RKO (cell line): ENCODE results near the gene ALDH7A1.
"Not testable (repeated sequence)": the region's sequence is repeated elsewhere in the genome, so short reads cannot be mapped to it uniquely, and the experiment has no call there.

ENCODE experiments used
- DNase-seq: peaks from one replicate; pipeline ENCODE4 v3.0.0-alpha.2; 2016; ENCODE audit warnings: low spot score

Gene ALDH7A1

DNA sequence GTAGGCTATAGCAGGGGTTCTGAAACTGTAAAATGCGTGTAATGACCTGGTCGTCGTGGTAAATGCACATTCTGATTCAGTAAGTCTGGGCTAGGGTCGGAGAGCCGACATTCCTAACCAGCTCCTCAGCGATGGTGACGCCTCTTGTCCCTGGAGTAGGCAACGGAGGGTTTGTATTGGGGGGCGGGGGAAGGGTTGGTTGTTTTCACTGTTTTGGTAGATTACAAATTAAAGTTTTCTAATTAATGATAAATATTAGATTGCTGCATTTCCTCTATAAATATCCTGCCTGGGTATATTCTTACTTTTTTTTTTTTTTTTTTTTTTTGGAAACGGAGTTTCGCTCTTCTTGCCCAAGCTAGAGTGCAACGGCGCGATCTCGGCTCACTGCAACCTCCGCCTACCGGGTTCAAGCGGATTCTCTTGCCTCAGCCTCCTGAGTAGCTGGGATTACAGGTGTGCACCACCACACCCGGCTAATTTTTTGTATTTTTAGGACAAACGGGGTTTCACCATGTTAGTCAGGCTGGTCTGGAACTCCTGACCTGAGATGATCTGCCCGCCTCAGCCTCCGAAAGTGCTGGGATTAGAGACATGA is 566 bp upstream of the ALDH7A1 start:
- no peak for DNase-seq

DNA sequence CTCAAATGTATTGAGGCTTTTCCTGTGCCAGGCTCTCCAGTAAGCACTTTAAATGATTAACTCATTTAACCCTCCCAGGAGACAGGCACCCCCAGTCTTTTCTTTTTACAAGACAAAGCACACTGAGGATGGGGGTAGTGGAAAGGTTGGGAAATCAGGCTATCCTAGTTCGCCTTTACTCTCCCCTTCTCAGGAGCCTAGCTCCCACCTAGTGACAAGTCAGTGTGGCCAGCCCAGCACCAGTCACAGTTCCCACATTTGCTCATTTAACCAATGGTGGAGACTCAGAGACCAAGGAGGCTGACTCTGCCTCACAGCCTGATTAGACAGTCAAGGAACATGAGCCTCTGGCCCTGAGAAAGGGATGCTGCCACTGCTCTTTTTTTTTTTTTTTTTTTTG is 3.5 kb downstream of the ALDH7A1 start:
- DNase-seq, result no peak

DNA sequence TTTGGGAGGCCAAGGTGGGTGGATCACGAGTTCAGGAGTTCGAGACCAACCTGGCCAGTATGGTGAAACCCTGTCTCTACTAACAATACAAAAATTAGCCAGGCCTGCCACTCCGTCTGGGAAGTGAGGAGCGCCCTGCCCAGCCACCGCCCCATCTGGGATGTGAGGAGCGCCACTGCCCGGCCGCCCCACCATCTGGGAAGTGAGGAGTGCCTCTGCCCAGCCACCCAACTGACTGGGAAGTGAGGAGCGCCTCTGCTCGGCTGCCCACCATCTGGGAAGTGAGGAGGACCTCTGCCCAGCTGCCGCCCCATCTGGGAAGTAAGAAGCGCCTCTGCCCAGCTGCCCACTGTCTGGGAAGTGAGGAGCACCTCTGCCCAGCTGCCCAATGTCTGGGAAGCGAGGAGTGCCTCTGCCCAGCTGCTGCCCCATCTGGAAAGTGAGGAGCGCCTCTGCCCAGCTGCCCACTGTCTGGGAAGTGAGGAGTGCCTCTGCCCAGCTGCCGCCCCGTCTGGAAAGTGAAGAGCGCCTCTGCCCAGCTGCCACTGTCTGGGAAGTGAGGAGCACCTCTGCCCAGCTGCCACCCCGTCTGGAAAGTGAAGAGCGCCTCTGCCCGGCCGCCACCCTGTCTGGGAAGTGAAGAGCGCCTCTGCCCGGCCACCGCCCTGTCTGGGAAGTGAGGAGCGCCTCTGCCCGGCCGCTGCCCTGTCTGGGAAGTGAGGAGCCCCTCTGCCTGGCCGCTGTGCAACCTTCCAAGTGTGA is 5.3 kb downstream of the ALDH7A1 start:
- no peak for DNase-seq

DNA sequence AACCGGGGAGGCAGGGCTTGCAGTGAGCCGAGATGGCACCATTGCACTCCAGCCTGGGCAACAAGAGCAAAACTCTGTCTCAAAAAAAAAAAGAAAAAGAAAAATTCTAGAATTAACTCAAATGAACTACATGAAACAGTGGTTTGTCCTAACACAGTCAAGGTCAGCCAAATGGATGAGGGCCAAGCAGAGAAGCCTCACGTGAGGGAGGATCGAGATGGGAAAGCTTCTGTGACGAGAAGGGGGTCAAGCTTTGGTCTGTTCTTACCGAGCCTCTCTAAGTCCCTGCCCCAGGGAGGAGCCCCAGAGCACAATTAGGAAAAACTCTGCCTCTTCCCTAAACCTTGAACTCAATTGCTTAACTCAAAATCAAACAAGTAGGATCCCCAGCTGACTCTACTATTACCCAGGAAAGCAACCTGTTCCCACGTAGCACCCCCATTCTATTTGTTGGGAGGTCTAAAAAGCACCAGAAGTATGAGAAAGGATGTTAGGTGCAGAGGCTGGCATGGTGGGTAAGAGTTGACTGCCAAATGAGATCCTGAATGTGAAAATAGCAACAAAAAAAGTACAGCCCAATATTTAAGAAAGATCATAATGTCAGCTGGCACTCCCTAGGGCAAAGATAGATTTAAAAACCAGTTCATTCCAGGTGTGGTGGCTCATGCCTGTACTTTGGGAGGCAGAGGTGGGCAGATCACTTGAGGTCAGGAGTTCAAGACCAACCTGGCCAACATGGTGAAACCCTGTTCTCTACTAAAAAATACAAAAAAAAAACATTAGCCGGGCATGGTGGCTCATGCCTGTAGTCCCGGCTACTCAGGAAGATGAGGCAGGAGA is 7.2 kb downstream of the ALDH7A1 start:
- DNase-seq, result no peak

DNA sequence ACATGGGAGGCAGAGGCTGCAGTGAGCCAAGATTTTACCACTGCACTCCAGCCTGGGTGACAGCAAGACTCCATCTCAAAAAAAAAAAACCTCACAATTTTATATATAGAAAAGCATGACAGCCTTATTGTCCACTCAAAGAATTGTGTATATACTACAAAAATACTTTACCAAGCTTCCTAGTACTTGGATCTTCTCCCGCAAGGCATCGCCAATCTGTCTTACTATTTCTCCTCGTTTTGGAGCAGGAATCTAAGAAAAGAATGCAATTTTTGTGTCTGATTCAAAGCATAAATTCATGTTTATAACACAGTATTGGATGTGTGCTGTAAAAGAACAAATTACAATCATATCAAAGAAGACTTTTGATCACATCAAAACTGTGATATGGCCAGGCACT is 11.3 kb downstream of the ALDH7A1 start:
- DNase-seq, result no peak

DNA sequence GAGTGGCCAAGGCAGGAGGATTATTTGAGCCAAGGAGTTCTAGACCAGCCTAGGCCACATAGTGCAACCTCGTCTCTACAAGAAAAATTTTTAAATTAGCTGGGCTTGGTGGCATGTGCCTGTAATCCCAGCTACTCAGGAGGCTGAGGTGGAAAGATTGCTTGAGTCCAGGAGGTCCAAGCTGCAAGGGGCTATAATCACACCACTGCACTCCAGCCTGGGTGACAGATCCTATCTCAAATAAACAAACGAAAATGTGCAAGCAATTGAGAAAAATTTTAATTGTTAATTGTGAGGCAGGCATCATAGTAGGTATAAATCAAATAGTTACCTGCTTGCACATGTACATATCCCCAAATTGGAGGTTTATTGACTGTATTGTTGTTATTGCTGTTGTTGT is 15.3 kb downstream of the ALDH7A1 start:
- no peak for DNase-seq

DNA sequence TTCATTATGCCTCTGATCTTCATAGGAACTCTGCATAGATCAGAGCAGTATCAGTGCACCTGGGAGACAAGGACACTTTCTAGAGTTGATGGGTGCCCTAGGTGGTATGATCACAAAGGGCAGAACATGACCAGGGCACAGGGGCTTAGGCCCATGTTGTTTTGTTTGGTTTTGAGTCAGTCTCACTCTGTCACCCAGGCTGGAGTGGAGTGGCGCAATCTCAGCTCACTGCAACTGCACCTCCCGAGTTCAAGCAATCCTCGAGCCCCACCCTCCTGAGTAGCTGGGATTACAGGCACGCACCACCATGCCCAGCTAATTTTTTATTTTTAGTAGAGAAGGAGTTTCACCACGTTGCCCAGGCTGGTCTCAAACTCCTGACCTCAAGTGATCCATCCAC is 17.6 kb downstream of the ALDH7A1 start:
- DNase-seq, result no peak

DNA sequence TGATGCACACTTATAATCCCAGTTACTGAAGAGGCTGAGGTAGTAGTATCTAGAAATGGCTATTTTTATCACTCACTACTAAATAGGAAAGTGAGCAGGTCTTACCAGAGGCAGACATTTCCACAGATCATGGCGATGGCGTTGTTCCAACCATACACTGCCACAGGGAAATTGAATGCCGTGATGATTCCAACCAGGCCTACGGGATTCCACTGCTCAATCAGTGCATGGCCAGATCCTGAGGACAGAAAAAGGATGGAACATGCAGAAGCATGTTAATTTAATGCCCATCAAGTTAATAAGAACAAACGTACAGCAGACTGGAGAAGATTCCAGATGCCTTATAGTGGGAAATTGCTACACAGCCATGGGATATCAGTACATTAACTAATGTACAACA is 18.0 kb downstream of the ALDH7A1 start:
- DNase-seq, result no peak

DNA sequence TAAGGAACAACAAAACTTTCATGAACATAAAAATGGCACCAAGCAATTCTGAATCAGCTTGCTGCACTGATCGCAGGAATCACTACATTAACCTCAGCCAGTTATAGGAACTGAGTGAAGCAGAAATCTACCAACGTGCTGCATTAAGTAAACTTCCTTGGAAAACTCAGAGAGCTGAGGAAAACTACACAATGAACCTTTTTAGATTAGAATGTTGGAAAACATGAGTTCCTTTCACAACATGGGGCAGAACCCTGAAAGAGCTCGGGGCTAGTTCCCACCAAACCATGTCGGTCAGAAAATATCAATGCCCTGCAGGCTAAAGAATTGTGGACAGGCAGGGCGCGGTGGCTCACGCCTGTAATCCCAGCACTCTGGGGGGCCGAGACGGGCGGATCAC is 19.4 kb downstream of the ALDH7A1 start:
- DNase-seq, result no peak

DNA sequence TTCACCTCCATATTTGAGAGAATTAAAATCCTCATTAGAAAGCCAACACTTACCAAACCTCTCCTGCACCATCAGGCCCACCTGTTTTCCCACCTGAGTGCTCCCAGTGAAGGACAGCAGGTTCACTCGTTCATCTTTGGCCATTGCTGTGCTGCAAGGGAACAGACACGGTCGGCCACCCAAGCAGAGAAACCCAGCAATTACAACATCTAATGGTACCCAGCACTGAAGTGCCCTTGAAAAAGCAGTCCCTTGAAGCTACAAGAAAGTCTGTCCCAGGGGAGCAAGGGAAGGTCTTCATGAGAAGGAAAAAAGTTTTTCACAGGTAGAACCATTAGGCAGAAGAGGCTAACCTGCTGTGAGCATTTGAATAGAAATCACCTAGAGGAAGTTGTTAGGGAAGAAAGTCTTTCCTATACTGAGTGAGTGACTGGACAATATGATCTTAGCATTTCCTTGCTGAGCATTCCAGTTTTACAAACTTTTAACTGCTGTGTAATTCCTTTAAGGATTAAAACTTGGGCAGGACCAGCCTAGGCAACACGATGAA is 26.7 kb downstream of the ALDH7A1 start:
- no peak for DNase-seq

DNA sequence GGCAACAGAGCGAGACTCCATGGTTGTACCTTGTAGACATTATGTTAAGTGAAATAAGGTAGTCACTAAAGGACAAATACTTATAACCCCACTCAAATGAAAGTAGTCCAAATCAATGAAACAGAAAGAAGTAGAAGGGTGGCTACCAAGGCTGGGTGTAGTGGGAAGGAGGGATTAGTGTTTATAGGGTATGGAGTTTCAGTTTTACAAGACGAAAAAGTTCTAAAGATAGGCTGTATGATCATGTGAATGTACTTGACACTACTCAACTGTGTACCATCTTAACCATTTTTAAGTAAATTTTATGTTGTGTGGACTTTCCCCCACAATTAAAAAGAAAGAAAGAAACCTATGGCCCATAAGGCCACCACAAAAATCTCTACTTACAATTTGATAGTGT is 32.2 kb downstream of the ALDH7A1 start:
- no peak for DNase-seq

DNA sequence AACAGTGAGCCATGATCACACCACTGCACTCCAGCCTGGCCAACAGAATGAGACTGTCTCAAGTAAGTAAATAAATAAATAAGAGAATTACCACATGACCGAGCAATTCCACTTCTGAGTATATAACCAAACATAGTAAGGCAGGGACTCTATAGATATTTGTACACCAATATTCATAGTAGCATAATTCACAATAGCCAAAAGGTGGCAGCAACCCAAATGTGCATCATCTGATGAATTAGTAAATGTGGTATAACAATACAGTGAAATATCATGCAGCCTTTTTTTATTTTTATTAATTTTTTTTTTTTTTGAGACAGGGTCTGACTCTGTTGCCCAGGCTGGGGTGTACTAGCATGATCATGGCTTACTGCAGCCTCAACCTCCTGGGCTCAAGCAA is 33.1 kb downstream of the ALDH7A1 start:
- DNase-seq, result peak; percentile 6

DNA sequence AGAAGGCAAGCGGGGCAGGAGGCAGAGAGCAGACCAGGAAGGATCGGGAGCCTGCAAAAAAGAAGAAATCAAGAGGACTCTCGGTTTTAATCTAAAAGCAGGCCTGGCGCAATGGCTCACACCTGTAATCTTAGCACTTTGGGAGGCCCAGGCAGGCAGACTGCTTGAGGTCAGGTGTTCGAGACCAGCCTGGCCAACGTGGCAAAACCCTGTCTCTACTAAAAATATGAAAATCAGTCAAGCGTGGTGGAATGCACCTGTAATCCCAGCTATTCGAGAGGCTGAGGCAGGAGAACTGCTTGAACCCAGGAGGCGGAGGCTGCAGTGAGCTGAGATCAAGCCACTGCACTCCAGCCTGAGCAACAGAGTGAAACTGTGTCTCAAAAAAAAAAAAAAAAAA is 39.9 kb downstream of the ALDH7A1 start:
- not testable (repeated sequence) for DNase-seq

DNA sequence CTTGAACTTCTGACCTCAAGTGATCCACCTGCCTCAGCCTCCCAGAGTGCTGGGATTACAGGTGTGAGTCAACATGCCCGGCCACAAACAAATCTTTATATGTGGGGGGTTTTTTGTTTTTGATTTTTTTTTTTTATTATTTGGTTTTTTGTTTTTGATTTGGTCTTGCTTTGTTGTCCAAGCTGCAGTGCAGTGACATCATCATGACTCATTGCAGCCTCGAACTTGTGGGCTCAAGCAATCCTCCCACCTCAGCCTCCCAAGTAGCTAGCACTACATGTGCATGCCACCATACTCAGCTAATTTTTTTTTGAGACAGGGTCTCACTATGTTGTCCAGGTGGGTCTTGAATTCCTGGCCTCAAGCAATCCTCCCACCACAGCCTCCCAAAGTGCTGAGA is 42.4 kb downstream of the ALDH7A1 start:
- DNase-seq, result peak; percentile 31

DNA sequence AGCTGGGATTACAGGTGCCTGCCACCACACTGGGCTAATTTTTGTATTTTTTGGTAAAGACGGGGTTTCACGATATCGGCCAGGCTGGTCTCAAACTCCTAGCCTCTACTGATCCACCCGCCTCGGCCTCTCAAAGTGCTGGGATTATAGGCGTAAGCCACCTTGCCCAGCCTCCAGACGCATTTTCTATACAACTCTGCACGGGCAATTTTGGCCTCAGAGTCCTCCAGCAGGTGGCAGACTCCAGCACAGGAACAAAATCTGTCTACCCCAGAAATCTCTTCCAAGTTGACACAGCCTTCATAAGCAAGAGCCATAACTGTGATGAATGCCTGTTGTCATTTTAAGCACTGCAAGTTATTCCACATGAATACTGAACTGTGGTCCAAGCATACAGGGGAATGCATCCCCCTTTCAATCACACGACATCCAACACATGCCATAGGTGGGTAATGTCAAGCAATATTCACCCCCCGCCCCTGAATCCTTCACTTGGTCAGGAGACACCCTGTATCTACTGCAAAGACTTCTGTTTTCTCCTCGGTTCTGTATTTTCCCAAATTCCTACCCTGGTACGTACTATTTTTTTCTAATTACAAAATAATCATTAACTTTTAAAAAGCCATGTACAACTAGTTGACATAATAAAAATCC is 50.8 kb downstream of the ALDH7A1 start:
- peak; percentile 49 for DNase-seq

DNA sequence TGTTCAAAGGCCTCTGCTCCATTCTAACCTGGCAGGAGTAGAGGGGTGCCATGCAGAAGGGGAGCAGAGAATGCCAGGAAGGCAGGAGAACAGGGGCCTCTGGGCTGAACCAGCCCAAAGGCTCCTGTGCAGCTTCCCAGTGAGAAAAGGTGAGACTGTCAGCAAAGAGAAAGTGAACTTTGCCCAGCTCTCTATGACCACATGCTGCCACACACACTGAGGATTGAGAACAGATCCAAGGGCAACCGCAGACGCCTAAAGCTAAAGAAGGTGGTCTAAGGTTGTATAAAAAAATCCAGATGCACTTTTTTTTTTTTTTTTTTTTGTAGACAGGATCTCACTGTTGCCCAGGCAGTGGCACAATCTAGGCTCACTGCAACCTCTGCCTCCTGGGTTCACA is 51.4 kb downstream of the ALDH7A1 start:
- DNase-seq, result no peak

DNA sequence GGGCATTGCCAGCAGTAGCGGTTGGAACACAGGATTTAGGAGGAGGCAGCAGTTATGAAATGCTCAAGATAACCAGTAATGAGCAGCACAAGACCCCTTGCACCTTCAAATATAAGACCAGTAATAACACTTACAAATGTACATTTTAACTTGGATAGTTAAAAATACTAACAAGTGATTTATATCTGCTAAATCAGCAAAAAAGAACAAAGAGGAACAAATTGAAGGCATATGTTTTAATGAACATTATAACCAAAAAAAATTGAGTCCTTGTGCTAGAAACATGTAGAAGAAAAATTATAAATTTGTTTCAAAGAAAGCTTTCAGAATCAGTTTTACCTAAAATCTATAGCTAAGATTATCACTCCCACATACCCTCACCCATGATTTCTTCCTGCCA is 52.0 kb downstream of the ALDH7A1 start:
- no peak for DNase-seq

DNA sequence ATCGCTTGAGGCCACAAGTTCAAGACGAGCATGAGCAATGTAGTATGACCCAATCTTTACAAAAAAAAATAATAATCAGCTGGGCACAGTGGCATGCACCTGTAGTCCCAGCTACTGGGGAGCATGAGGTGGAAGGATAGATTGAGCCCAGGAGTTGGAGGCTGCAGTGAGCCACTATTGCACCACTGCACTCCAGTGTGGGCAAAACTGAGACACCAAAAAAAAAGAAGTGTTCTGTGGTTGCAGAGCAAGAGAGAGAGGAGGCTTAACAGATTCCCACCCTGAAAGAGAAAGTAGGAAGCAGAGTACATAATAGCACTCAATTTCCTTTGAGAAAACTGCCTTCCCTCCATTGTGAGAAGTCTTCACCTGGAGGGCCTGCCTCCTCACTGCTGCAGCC is 52.6 kb downstream of the ALDH7A1 start:
- no peak for DNase-seq

DNA sequence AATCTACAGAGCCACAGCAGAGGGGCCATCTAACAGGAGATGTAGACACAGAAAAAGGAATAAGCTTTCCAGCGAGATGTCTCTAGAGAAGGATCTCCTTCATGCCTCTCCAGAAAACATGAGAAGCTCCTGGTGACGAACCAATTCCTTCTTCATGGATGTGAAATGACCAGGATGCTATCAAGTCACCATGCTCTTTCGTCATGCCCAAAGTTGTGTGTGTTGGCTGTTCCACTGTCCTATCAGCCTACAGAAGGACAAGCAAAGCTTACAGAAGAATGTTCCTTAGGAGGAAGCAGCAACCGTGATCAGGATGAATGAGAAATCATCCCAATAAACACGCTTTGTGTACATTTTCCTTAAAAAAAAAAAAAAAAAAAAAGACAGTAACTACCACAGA is 54.4 kb downstream of the ALDH7A1 start:
- no peak for DNase-seq

DNA sequence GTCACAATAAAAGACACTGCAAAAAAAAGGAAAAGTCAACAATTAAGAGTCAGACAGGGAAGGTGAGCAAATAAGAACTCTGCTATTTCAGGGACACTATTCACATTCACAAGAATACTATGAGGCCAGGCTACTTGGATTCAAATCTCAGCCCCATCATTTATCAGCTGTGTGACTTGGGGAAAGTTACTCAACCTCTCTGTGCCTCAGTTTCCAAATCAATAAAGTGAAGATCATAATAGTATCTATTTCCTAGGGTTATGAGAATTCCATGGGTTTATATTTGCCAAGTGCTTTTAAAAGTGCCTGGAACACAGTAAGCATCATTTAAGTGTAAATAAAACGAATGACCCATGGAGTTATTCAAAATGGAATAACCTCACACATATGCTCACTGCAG is 56.4 kb downstream of the ALDH7A1 start:
- DNase-seq, result no peak

DNA sequence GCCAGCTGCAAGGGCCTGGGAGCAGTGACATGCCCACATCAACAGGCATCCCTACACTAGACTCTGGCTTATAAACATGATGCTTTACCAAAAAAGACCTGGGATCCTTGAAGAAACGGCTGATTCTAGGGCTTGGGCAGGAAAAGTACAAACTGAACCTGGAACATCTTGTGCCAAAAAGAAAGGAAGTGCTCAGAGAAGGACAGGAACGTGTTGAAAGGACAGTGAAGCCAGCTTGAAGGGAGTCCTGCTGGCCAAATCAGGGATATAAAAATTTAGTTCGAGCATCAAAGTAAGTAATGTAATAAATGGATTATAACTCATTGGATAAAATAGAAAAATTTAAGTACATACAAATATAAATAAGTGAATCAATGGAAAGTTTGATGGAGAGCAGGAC is 58.1 kb downstream of the ALDH7A1 start:
- no peak for DNase-seq

DNA sequence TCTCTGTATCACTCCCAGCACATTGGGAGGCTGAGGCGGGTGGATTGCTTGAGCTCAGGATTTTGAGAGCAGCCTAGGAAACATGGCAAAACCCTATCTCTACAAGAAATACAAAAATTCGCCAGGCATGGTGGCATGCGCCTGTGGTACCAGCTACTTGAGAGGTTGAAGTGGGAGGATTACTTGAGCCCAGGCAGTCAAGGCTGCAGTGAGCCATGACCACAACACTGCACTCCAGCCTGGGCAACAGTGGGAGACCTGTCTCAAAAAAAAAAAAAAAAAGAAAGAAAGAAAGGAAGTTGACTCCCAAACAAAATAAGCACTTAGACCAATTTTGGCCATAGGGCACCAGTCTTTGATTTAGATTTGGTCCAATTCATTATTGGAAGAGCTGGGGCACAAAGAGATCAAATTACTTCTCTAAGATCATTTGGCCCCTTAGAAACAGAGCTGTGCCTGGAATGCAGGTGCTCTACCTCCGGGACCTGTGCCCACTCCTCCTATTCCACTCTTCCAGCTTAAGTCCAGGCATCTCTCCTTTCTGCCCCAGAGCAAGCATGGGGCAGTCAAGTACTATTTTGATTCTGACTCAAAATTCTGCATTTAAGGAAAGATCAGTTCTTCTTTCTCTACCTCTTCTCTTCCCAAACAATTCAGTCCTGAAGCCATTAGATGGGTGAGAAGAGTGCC is 59.0 kb downstream of the ALDH7A1 start:
- no peak for DNase-seq
